Thyroid gland (tissue), 4 donors: ENCODE results near the gene PTPRJ. TPM values are rescaled to one million over a fixed set of nuclear protein-coding genes. Genes with fewer than 3 reads are reported as not detected.
A peak's percentile ranks its signal among the peaks of the same experiment; 100 is the strongest.

Source experiments
- DNase-seq, 2 donors: peaks; one replicate each; pipeline ENCODE4 v3.0.0-alpha.2; 2019
- H3K27ac ChIP-seq, 3 donors: fragments of 200-600 bp; sonication (generic); 1 replicate in 2 of 3; 2 replicates in 1 of 3; pipeline ENCODE4 v1.5.1; 2016 to 2019; ENCODE audit warnings: mild to moderate bottlenecking in 1 of 3, moderate library complexity in 1 of 3
- H3K27me3 ChIP-seq: fragments of 200-600 bp; sonication (generic); one replicate; pipeline ENCODE4 v1.5.1; 2019
- H3K36me3 ChIP-seq, 2 donors: fragments of 200-600 bp; sonication (generic); one replicate each; pipeline ENCODE4 v1.5.1; 2016 to 2019
- H3K4me1 ChIP-seq, 2 donors: fragments of 200-600 bp; sonication (generic); one replicate each; pipeline ENCODE4 v1.5.1; 2017 to 2019
- H3K4me3 ChIP-seq, 3 donors: fragments of 200-600 bp; sonication (generic); replicated peaks in 1 of 3; 1 replicate in 2 of 3; 2 replicates in 1 of 3; pipeline ENCODE4 v1.5.1; 2016; ENCODE audit warnings: mild to moderate bottlenecking in 1 of 3
- H3K9me3 ChIP-seq: fragments of 200-600 bp; sonication (generic); one replicate; pipeline ENCODE4 v1.5.1; 2017
- POLR2A ChIP-seq, 2 donors: fragments of 450-650 bp; IDR thresholded peaks; one replicate each; pipeline ENCODE4 v1.6.1; 2017; ENCODE audit warnings: antibody characterized with exemption in 2 of 2, mild to moderate bottlenecking in 2 of 2, moderate library complexity in 1 of 2
- WGBS, 2 donors: methylation state at CpG; one replicate each; pipeline ENCODE4 v1.1.5; 2017; 5-methylcytosine and 5-hydroxymethylcytosine counted together
- intact Hi-C: fragments of 100-400 bp; cut with DNase I; formaldehyde crosslinking; loops from one replicate; pipeline ENCODE4 v1.15.1; 2023
- total RNA-seq, 4 donors: library from RNA; depleted of rRNA; stranded (reverse); fragments of >200 nt; gene quantifications; one replicate each; pipeline ENCODE4 v1.2.3, GENCODE V29; 2016
- TF ChIP-seq, protein P1 (sequence below), 6 experiments: fragments of 200-600 bp in 3 of 6; fragments of 450-650 bp in 3 of 6; sonication (generic) in 3 of 6; IDR thresholded peaks; one replicate each; pipeline ENCODE4 v1.5.1; 2016 to 2019; ENCODE audit warnings: antibody characterized with exemption in 6 of 6, mild to moderate bottlenecking in 2 of 6, inconsistent platforms in 1 of 6, moderate library complexity in 1 of 6

PTPRJ gene
- total RNA-seq, 4 donors from 2014 or later, result 45.4 to 81.9 (median 58.6) TPM

DNA sequence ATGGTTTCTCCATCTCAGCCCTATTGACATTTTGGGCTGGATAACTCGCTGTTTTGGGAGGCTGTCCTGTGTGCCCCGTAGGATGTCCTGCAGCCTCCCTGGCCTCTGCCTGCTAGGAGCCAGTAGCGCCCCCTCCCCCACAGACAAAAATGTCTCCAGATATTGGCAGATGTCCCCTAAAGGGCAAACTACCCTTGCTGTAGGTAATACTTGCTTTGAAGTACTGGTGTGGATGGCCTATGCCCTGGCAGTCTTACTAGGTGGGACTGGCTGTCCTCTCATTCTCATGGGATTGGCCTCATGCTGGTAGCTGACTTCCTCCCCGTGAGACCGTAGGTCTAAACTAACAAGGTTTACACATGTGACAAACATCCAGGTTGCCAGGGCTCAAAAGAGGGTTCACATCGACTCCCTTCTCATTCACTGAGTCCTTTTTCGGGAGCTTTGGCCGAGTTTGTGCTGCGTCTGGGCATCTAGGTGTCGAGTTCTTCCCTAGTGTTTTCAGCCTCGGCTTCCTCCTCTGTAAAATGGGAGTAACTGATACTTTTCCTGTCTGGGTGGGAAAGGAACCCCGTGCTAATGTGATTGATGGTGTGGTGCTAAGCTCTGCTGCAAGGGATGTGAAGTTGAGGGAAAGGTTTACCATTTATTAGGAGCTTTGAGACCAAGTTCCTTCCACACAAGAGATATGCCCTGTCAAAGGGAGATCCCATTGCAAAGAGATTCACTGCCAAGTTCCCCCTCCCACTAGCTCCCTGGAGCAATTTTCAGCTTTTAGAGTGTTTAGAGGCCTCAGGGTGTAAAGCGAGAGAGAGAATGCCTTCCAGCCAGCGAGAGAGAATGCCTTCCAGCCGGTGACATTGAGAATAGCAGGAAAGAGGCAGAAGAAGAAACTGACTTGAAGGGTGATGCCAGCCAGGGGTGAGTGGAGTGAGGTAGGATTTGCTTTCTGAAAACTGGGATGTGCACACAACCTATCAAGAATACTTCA lies 17.0 kb downstream of the PTPRJ start:
- no peak overlapping the region for H3K4me3 ChIP-seq
- peaks cover 43 to 71% of the 10 kb centered on the region in 2 donors for H3K4me1 ChIP-seq
- no peaks in the 10 kb centered on the region for H3K27me3 ChIP-seq
- TF ChIP-seq, protein P1, sequence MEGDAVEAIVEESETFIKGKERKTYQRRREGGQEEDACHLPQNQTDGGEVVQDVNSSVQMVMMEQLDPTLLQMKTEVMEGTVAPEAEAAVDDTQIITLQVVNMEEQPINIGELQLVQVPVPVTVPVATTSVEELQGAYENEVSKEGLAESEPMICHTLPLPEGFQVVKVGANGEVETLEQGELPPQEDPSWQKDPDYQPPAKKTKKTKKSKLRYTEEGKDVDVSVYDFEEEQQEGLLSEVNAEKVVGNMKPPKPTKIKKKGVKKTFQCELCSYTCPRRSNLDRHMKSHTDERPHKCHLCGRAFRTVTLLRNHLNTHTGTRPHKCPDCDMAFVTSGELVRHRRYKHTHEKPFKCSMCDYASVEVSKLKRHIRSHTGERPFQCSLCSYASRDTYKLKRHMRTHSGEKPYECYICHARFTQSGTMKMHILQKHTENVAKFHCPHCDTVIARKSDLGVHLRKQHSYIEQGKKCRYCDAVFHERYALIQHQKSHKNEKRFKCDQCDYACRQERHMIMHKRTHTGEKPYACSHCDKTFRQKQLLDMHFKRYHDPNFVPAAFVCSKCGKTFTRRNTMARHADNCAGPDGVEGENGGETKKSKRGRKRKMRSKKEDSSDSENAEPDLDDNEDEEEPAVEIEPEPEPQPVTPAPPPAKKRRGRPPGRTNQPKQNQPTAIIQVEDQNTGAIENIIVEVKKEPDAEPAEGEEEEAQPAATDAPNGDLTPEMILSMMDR (IDR thresholded peaks at IDR 0.05), result peak in 1 of 6 experiments; percentile 22
- no peak for TF ChIP-seq POLR2A (IDR thresholded peaks at IDR 0.05)
- WGBS, 2 donors, result 77 to 79% methylated on average over 15 of the region's 15 CpGs
- intact Hi-C loops, result no loop called here
- no peaks in the 10 kb centered on the region for H3K9me3 ChIP-seq
- no peak for DNase-seq
- H3K27ac ChIP-seq, result peak overlapping the region; percentile 47 to 93 (median 82)
- no peaks in the 10 kb centered on the region for H3K36me3 ChIP-seq

DNA sequence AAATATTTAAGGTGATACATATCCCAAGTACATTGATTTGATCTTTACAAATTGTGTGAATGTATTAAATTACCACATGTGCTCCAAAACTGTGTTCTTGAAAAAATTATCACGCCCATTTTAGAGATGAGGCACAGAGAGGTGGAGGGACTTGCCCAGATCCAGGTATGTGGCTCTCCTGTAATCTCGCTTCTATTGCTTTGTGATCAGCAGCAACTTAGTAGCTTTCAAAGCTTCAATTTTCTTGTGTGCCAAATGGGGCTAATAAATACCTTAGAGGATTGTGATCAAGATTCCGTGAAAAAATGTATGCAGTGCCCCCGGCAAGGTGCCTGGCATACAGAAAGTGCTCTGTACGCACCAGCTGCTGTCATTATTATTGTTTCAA lies 18.0 kb downstream of the PTPRJ start:
- WGBS, 2 donors, result 78 to 85% methylated on average over 5 of the region's 5 CpGs
- Histone ChIP-seq H3K27ac (peak overlapping the region; percentile 52 to 93 (median 82)), H3K36me3 (no peaks in the 10 kb centered on the region), H3K4me3 (no peak overlapping the region), H3K27me3 (no peaks in the 10 kb centered on the region), H3K9me3 (no peaks in the 10 kb centered on the region), H3K4me1 (peaks cover 44 to 72% of the 10 kb centered on the region in 2 donors)
- intact Hi-C loops, result no loop called here
- TF ChIP-seq, protein P1 (IDR thresholded peaks at IDR 0.05), result no peak
- TF ChIP-seq POLR2A (IDR thresholded peaks at IDR 0.05), result no peak
- no peak for DNase-seq

DNA sequence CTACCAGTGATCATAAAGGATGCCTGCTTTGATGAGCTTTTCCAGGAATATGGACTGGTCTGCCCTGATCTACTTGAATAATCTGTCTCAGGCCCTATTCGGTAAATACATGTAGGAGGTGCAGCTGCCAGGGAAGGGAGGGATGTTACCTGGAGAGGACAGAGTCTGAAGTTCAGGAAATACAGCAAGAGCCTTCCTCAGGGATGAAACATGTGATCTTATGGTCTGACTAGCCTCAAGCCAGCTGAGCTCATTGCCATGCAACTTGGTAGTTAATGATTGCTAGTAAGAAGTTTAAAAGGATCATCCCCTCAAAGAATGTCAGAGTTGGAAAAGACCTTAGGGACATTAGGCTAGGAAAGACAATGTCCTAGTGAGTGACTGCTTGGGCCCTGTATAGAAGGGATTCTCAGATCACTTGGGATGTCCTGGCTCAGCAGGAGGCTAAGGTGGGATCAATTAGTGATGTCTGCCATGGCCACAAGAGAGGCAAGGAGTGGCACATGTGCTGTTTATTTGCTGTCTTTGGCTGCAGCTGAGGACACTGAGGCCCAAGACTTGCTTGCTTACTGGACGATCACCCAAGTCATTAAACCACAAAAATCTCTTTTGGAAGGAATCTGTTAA lies 18.5 kb downstream of the PTPRJ start:
- Histone ChIP-seq H3K27me3 (no peaks in the 10 kb centered on the region), H3K36me3 (no peaks in the 10 kb centered on the region), H3K4me1 (peaks cover 47 to 72% of the 10 kb centered on the region in 2 donors), H3K4me3 (no peak overlapping the region), H3K9me3 (no peaks in the 10 kb centered on the region), H3K27ac (peak overlapping the region; percentile 52 to 93 (median 82))
- TF ChIP-seq, protein P1 (IDR thresholded peaks at IDR 0.05), result no peak
- no peak for TF ChIP-seq POLR2A (IDR thresholded peaks at IDR 0.05)
- WGBS, 2 donors, result 41 to 57% methylated on average over 2 of the region's 2 CpGs
- no peak for DNase-seq
- intact Hi-C loops, result no loop called here

DNA sequence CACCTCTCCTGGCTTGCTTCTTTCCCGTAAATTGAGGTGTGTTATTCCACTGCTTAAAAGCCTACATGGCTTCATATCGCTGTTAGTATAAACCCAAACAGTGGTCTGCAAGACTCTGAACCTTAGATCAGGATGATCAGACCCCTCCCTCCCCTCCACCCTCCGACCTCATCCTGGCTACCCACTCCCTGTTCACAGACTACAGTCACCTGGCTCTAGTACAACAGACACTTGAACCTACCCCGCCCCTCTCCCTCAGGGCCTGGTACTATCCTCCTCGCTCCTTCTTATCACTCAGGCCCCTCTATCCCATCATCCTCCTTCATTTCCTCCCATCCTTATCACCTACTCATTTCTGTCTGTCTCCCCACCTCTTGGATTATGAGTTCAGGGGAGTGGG lies 20.1 kb downstream of the PTPRJ start:
- Histone ChIP-seq H3K36me3 (no peaks in the 10 kb centered on the region), H3K27ac (peak overlapping the region; percentile 21 to 93 (median 82)), H3K4me1 (peaks cover 63 to 86% of the 10 kb centered on the region in 2 donors), H3K4me3 (no peak overlapping the region), H3K9me3 (no peaks in the 10 kb centered on the region), H3K27me3 (no peaks in the 10 kb centered on the region)
- WGBS, 2 donors, result 84 to 88% methylated on average over 5 of the region's 5 CpGs
- intact Hi-C loops, result no loop called here
- TF ChIP-seq, protein P1 (IDR thresholded peaks at IDR 0.05), result no peak
- no peak for TF ChIP-seq POLR2A (IDR thresholded peaks at IDR 0.05)
- DNase-seq, result no peak
